ENCODE results near the gene FAM120B. TPM values are rescaled to one million over a fixed set of nuclear protein-coding genes. Genes with fewer than 3 reads are reported as not detected.

The FAM120B gene
- total RNA-seq, 4 donors from 2014 or later, result 21.8 to 25.7 (median 22.7) TPM

- intact Hi-C loops (cut with DNase I; ENCODE audit: low total_unique reads), result no loop called here
- TF ChIP-seq POLR2A (IDR thresholded peaks at IDR 0.05), result no peak
- no peak for TF ChIP-seq CTCF (IDR thresholded peaks at IDR 0.05)
- DNase-seq (ENCODE audit: low spot score in 2 of 2), result peak in 1 of 2 donors; percentile 71
- WGBS, 2 donors, result 79 to 84% methylated on average over 18 of the region's 18 CpGs
- no peak overlapping the region for H3K4me3 ChIP-seq (ENCODE audit: low read depth, poor library complexity, severe bottlenecking)
Observed at GRCh38 chr6:170454512-170455285, 148.1 kb downstream of the FAM120B start.

GRCh38 chr6:170455335-170455979 lies 148.9 kb downstream of the FAM120B start:
- 91 to 92% methylated on average over 26 of the region's 26 CpGs for WGBS, 2 donors
- intact Hi-C loops (cut with DNase I; ENCODE audit: low total_unique reads), result no loop called here
- TF ChIP-seq CTCF (IDR thresholded peaks at IDR 0.05) (no peak), POLR2A (IDR thresholded peaks at IDR 0.05) (no peak)
- DNase-seq (ENCODE audit: low spot score in 2 of 2), result peak in 1 of 2 donors; percentile 70
- H3K4me3 ChIP-seq (ENCODE audit: low read depth, poor library complexity, severe bottlenecking), result no peak overlapping the region

GRCh38 chr6:170456334-170456733 lies 149.8 kb downstream of the FAM120B start:
- 83 to 91% methylated on average over 9 of the region's 9 CpGs for WGBS, 2 donors
- no peak for TF ChIP-seq POLR2A (IDR thresholded peaks at IDR 0.05)
- no peak for TF ChIP-seq CTCF (IDR thresholded peaks at IDR 0.05)
- no peak for DNase-seq (ENCODE audit: low spot score in 2 of 2)
- H3K4me3 ChIP-seq (ENCODE audit: low read depth, poor library complexity, severe bottlenecking), result no peak overlapping the region
- intact Hi-C loops (cut with DNase I; ENCODE audit: low total_unique reads), result no loop called here

Small RNA genes within 50 kb of the gene (microRNA-seq; reads per million reads assigned to microRNA genes)
- gene MIR4644 (ENCODE audit: borderline number of aligned reads in 1 of 2, borderline replicate concordance in 2 of 2), result 0 reads per million in 2 donors

Other genes with a start within 250 kb of the FAM120B start
- 10 to 100 TPM; 40.6 to 53.7 (median 47.5) TPM for gene DLL1, start 15.7 kb upstream of the FAM120B start, total RNA-seq
- 100 to 1,000 TPM; 175 to 255 (median 213) TPM for gene PSMB1, start 246.5 kb downstream of the FAM120B start, total RNA-seq
- 10 to 100 TPM; 12.8 to 17.4 (median 14.2) TPM for gene TBP, start 247.6 kb downstream of the FAM120B start, total RNA-seq